ENCODE measurements around the gene SYTL3.

GRCh38 chr6:158804207-158804606 lies 154.4 kb downstream of the SYTL3 start:
- TF ChIP-seq POLR2A (IDR thresholded peaks at IDR 0.05) (no peak), CTCF (IDR thresholded peaks at IDR 0.05) (no peak)

All from lower leg skin (tissue), 3 donors.